GM18858 (cell line): ENCODE measurements around the gene SPECC1L.

Experiments used
- ATAC-seq: cut with Tn5 transposase; IDR thresholded peaks from one replicate; pipeline ENCODE4 v1.9.1; 2021; ENCODE audit not compliant: unreplicated experiment

The SPECC1L gene

DNA sequence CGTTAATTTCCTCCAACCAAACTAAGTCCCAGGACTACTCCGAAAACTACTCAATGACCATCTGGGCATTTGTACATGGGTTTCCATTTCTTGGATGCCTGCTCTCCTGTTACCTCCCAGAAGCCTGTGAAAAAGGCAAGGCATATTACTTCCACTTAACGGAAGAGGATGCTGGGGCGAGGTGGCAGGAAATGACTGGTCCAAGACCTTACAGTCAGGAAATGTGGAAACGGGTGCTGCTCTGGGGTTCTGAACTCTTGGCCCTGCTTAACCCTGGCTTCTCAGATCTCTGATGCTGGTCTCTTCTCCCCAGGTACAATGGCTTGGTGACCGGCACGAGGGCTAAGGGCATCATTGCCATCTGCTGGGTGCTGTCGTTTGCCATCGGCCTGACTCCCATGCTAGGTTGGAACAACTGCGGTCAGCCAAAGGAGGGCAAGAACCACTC is 169.7 kb downstream of the SPECC1L start:
- ATAC-seq: no peak

GRCh38 chr22:24440718-24441405 is 170.2 kb downstream of the SPECC1L start:
- ATAC-seq: no peak

- ATAC-seq: no peak
These were observed 171.0 kb downstream of the SPECC1L start for GRCh38 chr22:24441406-24442351.

DNA sequence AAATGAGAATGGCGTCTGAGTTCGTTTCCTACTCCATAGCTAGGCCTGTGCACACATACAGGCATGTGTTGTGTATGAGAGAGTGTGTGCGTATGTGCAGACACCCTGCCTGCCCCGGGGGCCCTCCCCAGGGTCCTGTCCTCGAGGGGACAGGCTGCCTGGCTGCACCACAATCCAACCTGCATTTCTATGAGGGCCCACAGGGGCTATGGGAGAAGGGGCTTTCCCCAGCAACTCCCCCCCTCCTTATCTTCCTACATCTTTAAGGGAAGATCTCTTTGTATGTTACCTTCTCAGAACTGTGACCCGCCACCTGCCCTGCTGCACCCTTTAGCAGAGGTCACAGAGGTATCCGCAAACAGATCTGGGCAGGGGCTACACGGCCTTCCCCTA is 171.7 kb downstream of the SPECC1L start:
- no peak for ATAC-seq

DNA sequence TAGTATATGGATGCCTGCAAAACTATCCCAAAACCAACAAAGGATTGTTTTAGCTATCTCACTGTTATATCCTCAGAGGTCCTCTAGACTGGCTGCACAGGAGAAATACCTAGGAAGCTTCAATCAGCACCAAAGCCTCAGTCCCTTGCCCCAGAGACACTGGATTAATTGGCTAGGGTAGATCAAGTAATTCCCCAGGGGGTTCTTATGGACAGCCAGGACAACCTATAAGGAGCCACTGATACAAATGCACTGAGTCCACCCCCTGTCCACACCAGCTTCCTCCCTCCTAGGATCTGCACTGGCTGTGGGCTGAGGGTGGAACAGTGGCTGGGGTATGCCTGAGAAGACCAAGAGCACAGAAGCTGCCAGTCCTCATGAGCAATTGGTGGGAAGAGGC is 173.0 kb downstream of the SPECC1L start:
- no peak for ATAC-seq

DNA sequence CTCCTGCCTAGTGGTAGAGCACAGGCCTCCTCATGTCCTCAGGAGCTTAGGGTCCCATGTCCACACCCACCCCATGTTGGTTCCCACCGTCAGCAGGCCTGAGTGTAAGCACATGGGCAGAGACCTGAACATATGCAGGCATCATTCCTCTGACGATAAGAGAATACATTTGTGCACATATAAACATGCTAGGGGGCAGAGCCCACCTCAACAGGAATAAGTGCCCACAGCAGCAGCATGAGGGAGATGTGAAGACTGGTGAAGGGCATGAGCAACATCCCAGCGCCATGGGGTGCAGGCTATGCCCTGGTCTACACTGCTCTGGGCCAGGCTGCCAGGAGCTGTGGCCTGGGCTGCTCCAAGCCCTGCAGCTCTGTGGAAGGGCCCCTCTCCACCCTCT is 173.6 kb downstream of the SPECC1L start:
- ATAC-seq: no peak

DNA sequence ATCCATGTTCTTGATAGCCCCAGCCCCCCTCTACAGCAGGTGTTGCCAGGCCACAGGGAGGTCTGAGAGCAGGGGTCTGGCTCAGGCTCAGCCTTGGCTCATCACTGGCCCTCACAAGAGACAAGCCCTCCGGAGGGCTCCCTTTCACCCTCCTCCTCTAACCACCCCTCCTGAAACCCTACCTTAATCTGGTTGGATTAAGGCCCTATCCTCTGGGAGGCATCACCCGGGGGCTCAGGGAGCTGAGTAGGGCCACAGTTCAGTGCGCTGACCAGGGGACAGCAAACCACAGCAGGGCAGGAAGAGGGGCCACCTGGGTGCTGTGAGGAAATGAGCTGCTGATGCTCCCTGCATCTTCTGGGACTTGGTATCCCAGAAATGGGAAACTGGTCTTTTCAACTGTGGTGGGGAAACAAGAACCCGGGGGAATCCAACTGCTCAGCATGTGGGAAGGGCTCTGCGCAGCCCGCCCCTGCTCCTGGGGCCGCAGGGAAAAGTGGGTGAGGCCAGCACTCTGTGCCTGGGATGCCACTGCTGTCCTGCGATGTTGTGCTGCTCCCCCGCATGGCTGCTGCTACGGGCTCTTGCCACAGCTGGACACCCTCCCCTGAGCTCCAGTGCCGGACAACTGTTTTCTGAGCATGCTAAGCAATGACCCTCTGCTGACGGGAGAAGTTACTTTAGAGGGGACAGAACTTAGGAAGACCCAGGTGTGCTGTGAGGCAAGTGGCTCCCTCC is 174.3 kb downstream of the SPECC1L start:
- ATAC-seq: no peak

- no peak for ATAC-seq
These were observed 175.0 kb downstream of the SPECC1L start for GRCh38 chr22:24445481-24446259.

DNA sequence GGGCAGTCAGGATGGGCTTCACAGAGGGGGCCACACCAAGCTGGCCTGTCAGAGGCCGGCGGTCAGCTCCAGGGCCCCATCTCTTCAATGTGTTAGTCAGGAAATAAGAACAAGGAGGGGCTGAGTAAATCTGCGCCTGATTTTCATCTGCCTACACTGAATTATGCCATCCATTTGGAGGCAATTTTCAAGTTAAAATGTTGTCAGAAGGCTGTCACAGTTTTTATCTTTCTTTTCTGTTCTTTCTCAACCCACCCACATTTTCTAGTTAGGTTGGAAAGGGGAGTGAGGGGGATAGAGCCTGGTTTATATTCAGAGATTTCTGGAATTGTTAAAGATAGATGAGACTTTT is 175.6 kb downstream of the SPECC1L start:
- ATAC-seq: no peak

DNA sequence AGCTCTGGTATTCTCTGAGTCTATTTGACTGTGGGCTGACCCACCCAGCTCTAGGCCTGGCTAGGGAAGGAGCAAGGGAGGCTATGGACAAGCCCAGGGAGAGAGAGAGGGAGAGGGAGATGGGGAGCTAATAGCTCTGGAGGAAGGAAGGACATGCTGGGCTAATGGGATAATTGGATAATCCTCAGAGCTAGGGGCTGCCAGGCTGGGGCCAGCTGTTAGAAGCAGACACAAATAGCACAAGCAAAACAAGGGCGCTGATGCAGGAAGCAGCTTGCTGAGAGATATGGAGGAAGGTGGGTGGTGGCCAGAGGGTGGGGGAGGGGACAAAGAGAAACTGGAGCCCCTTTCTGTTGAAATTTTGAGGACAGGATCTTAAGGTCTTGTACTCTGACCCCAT is 180.0 kb downstream of the SPECC1L start:
- no peak for ATAC-seq

DNA sequence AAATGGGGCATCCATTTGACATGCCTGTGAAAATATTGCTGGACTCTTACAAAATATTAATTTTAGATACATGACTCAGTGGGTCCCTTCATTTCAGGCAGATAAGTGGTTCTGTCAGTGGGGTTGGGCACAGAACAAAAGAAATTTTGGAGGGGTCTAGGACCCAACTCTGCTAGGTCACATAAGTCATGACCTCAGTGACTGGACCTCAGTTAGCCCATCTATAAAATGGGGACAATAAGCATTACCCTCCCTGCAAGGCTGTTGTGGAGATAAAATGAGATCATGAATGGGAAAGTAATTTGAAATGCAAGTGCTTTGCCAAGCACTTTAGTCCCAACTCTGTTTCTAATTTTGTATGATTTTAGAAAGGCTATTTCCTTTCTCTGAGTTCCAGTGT is 180.5 kb downstream of the SPECC1L start:
- ATAC-seq: no peak

- ATAC-seq: no peak
These were observed 183.2 kb downstream of the SPECC1L start for GRCh38 chr22:24453853-24454252.

- no peak for ATAC-seq
These were observed 184.4 kb downstream of the SPECC1L start for GRCh38 chr22:24455039-24455438.

- no peak for ATAC-seq
These were observed 185.3 kb downstream of the SPECC1L start for GRCh38 chr22:24455751-24456426.

DNA sequence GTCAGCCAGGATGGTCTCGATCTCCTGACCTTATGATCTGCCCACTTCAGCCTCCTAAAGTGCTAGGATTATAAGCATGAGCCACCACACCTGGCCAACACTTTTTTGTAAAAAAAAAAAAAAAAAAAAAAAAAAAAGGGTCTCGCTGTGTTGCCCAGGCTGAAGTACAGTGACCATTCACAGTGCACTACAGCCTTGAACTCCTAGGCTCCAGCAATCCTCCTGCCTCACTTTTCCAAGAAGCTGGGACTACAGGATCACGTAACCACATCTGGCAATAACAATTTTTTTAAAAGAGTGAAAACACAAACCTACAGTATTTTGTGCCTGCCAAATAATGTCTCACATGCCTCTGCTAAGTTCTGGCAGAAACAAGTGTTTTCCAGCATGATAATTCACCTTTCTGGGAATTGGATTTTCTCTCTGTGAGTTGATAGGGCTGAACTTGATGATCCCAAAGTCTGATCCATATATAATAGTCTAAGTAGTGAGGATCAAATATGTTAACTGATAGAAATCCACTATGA is 187.3 kb downstream of the SPECC1L start:
- ATAC-seq: no peak

DNA sequence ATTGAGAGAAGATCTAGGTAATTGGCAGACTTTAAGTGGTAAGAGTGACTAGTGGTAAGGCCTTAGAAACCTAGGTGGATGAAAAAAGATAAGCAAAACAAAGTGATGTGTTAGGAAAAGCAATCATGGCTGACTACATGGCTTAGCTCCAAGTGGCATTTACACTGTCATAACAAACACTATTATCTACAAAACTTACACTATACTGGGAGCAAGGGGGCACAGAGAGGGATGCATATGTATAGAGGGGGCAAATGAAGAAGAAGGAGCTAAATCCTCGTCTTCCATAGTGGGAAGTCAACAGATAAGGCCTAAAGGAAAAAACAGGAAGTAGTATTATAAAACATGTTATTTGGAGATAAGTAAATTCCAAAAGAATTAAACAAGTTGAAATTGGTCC is 189.3 kb downstream of the SPECC1L start:
- ATAC-seq: no peak

- no peak for ATAC-seq
These were observed 189.9 kb downstream of the SPECC1L start for GRCh38 chr22:24460418-24461089.

- ATAC-seq: no peak
These were observed 192.6 kb downstream of the SPECC1L start for GRCh38 chr22:24463071-24463760.

GRCh38 chr22:24465566-24465965 is 194.9 kb downstream of the SPECC1L start:
- no peak for ATAC-seq
